Cardiac muscle cell (in vitro differentiated cells and primary cell): ENCODE measurements around the gene PTPRA. TPM values are rescaled to one million over a fixed set of nuclear protein-coding genes. Genes with fewer than 3 reads are reported as not detected.
A peak's percentile ranks its signal among the peaks of the same experiment; 100 is the strongest.

Experiments used
- DNase-seq, 2 donors: peaks; one replicate each; pipeline versions ENCODE4 v3.0.0 to v3.0.0-alpha.2; 2010 to 2017; ENCODE audit warnings: low read depth in 1 of 2, low spot score in 1 of 2
- H3K27ac ChIP-seq: fragments of 200-600 bp; sonication (generic); 2 replicates; pipeline ENCODE4 v1.5.1; 2016
- H3K27me3 ChIP-seq: fragments of 200-600 bp; sonication (generic); 2 replicates; pipeline ENCODE4 v1.6.0; 2016; ENCODE audit warnings: control low read depth
- H3K36me3 ChIP-seq: fragments of 200-600 bp; sonication (generic); 2 replicates; pipeline ENCODE4 v1.5.1; 2016; ENCODE audit warnings: control low read depth
- H3K4me1 ChIP-seq: fragments of 200-600 bp; sonication (generic); 2 replicates; pipeline ENCODE4 v1.8.1; 2017; ENCODE audit warnings: low read depth, mild to moderate bottlenecking, mixed run types
- H3K4me3 ChIP-seq: fragments of 200-600 bp; sonication (generic); 2 replicates; pipeline ENCODE4 v1.5.1; 2016; ENCODE audit warnings: mild to moderate bottlenecking
- H3K9me3 ChIP-seq: fragments of 200-600 bp; sonication (generic); 2 replicates; pipeline ENCODE4 v1.5.1; 2017; ENCODE audit warnings: low read depth, mild to moderate bottlenecking, control low read depth
- polyA plus RNA-seq: library from polyadenylated mRNA; unstranded; fragments of >200 nt; fragmentation: Nextera tagmentation; extraction: Ambion mirVana; gene quantifications from 2 replicates; pipeline ENCODE4 v1.2.1, GENCODE V29; 2016
- total RNA-seq: library from RNA; depleted of rRNA; stranded (reverse); fragments of >200 nt; gene quantifications from 2 replicates; pipeline ENCODE4 v1.2.3, GENCODE V29; 2016
- TF ChIP-seq, protein P1 (sequence below): IDR thresholded peaks from 2 replicates; pipeline ENCODE4 v1.5.1; 2012; ENCODE audit warnings: low read depth, mild to moderate bottlenecking, low read length

The PTPRA gene
- total and polyA plus RNA-seq, 2 experiments from 2014 or later, result 44.0 to 69.4 TPM

DNA sequence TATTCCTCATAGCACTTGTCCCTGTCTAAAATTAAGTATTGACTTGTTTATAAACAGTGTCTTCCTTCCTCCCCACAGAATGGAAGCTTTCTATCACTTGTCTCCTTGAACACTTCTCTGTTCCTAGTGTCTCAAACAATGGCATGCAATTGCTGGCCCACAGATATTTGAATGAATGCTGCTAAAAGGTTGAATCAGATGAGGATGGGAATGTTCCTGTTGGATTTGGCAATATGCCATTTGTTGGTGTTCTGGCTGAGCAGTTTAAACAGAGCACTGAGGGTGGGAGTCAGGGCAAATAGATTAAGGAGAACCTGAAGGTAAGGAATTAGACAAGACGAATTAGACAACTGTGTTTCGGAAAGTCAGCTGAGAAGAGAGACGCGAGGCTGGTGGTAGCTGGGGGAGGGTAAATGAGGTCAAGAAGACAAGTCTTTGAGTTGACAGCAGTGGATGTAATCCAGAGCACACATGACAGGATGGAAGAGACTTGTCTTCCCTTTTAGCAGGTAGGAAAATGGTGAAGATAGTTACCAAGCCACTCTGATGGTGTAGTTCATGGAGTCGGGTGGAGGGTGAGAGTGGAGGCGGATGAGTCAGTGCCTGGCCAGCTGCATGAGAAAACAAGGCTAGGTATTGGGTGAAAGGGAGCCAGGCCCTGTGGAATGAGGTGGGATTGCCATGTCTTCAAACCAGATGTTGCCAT lies 111.8 kb downstream of the PTPRA start:
- H3K4me3 ChIP-seq, result no peak overlapping the region
- peaks cover 19% of the 10 kb centered on the region for H3K4me1 ChIP-seq
- H3K27me3 ChIP-seq, result no peaks in the 10 kb centered on the region
- H3K36me3 ChIP-seq, result peaks cover 20% of the 10 kb centered on the region
- H3K9me3 ChIP-seq, result no peaks in the 10 kb centered on the region
- TF ChIP-seq, protein P1, sequence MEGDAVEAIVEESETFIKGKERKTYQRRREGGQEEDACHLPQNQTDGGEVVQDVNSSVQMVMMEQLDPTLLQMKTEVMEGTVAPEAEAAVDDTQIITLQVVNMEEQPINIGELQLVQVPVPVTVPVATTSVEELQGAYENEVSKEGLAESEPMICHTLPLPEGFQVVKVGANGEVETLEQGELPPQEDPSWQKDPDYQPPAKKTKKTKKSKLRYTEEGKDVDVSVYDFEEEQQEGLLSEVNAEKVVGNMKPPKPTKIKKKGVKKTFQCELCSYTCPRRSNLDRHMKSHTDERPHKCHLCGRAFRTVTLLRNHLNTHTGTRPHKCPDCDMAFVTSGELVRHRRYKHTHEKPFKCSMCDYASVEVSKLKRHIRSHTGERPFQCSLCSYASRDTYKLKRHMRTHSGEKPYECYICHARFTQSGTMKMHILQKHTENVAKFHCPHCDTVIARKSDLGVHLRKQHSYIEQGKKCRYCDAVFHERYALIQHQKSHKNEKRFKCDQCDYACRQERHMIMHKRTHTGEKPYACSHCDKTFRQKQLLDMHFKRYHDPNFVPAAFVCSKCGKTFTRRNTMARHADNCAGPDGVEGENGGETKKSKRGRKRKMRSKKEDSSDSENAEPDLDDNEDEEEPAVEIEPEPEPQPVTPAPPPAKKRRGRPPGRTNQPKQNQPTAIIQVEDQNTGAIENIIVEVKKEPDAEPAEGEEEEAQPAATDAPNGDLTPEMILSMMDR, result no peak
- H3K27ac ChIP-seq, result peak overlapping the region; percentile 52
- DNase-seq, result peak; percentile 11 to 56

DNA sequence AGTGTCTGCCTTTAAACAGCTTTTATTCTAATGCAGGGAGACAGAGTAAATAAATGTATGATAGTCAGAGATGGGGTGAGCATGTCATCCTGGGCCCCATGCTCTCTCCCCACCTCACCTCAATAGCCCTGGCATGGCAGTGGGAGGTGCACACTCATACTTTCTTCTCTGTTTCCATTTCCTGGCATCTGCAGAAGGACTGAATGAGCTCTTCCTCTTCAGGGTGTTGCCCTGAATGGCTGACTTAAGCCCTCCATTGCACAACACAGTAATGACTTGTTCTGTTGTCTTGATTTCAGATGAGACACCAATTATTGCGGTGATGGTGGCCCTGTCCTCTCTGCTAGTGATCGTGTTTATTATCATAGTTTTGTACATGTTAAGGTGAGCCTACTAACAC lies 113.2 kb downstream of the PTPRA start:
- Histone ChIP-seq H3K4me3 (no peak overlapping the region), H3K4me1 (peaks cover 19% of the 10 kb centered on the region), H3K36me3 (peaks cover 26% of the 10 kb centered on the region), H3K9me3 (no peaks in the 10 kb centered on the region), H3K27me3 (no peaks in the 10 kb centered on the region), H3K27ac (no peak overlapping the region)
- peak in 1 of 2 donors; percentile 45 for DNase-seq
- TF ChIP-seq, protein P1, result no peak

DNA sequence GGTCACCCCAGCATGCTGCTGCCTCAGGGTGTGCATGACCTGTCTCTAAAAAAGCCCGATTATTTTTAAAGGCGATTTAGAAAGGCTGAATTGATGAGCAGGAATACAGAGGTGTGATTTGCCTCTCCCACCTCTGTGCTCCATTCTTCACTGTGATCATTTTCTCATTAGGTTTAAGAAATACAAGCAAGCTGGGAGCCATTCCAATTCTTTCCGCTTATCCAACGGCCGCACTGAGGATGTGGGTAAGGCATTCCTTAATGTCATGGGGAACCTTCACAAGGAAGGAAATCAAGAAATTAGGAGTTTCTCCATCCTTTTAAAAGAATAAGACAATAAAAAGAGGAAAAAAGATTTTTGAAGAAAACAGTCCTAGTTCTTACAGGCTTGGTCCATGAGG lies 114.6 kb downstream of the PTPRA start:
- H3K36me3 ChIP-seq, result peaks cover 33% of the 10 kb centered on the region
- H3K27ac ChIP-seq, result no peak overlapping the region
- no peaks in the 10 kb centered on the region for H3K27me3 ChIP-seq
- H3K4me3 ChIP-seq, result no peak overlapping the region
- no peaks in the 10 kb centered on the region for H3K9me3 ChIP-seq
- DNase-seq, result peak in 1 of 2 donors; percentile 28
- TF ChIP-seq, protein P1, result no peak
- peaks cover 19% of the 10 kb centered on the region for H3K4me1 ChIP-seq

DNA sequence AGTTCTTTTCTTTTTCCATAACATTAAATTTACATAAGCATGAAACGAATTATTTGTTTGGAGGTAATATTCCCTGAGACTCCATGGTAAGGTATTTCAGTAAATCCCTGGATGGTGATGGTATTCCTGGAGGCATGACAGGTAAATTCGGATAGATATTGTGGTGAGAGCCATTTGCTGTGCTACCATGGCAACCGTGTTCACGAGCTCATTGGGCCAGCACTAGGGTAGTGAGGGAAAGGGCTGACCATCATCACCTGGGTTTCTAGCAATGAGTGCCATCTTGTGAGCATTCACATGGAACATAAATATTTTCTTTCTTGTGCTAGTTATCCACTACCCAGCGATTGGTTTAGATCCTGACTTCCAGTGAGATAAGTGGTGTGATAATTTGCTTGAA lies 118.3 kb downstream of the PTPRA start:
- Histone ChIP-seq H3K36me3 (peaks cover 41% of the 10 kb centered on the region), H3K4me3 (no peak overlapping the region), H3K9me3 (no peaks in the 10 kb centered on the region), H3K27ac (no peak overlapping the region), H3K4me1 (no peaks in the 10 kb centered on the region), H3K27me3 (no peaks in the 10 kb centered on the region)
- no peak for DNase-seq
- TF ChIP-seq, protein P1, result no peak

DNA sequence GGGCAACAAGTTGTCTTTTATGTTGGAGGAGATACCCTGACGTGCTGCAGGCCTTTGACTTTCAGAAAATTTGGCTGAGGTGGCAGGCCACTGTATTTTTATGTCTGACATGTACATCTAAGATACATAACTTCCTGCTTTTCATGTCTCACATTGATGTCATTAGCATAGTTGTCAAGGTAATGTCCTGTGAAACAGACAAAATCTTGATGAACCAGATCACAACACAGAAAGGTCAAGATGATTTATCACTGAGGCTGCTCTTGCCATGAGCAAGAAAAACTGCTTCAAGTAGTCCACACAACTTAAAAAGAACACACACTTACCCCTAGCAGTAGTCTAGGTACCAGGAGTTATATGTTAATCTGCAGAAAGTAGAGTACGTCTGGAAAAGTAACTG lies 120.0 kb downstream of the PTPRA start:
- H3K4me3 ChIP-seq, result no peak overlapping the region
- H3K27ac ChIP-seq, result no peak overlapping the region
- H3K27me3 ChIP-seq, result no peaks in the 10 kb centered on the region
- TF ChIP-seq, protein P1, result no peak
- H3K9me3 ChIP-seq, result no peaks in the 10 kb centered on the region
- DNase-seq, result no peak
- no peaks in the 10 kb centered on the region for H3K4me1 ChIP-seq
- peaks cover 28% of the 10 kb centered on the region for H3K36me3 ChIP-seq

DNA sequence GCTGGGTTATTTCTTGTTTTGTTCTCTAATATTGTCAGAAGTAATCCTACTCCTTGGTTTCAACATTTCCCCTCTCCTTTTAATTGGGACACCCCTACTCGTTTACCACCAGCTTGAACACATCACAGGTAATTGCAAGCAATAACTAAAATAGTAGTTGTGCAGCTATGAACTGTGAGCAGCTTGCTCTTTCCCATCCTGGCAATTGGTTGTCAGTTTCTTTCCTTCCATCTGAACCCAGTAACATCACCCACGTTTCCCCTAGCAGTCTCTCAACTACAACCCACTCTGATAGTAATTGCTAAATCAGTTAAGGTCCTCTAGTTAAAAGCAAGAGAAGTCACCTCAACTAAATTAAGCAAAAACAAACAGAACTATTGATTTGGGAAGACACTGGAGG lies 122.5 kb downstream of the PTPRA start:
- H3K36me3 ChIP-seq, result peaks cover 15% of the 10 kb centered on the region
- TF ChIP-seq, protein P1, result no peak
- no peaks in the 10 kb centered on the region for H3K4me1 ChIP-seq
- DNase-seq, result no peak
- H3K4me3 ChIP-seq, result no peak overlapping the region
- H3K27ac ChIP-seq, result no peak overlapping the region
- H3K9me3 ChIP-seq, result no peaks in the 10 kb centered on the region
- no peaks in the 10 kb centered on the region for H3K27me3 ChIP-seq
